GM12864 (cell line): ENCODE data around the gene SELENOS.

ENCODE experiments used
- DNase-seq: peaks from one replicate; pipeline ENCODE4 v3.0.0-alpha.2; 2011; ENCODE audit warnings: low read depth
- H3K4me3 ChIP-seq: 2 replicates; pipeline ENCODE4 v1.5.1; 2011; ENCODE audit warnings: mild to moderate bottlenecking, low read depth, low read length, control low read depth
- CTCF ChIP-seq: IDR thresholded peaks from 2 replicates; pipeline ENCODE4 v1.5.1; 2011; ENCODE audit warnings: low read depth, mild to moderate bottlenecking, moderate library complexity, low read length, control low read depth, inconsistent platforms; ENCODE audit errors: missing control alignments

The SELENOS gene

GRCh38 chr15:101309436-101310160 lies 32.3 kb upstream of the SELENOS start:
- no peak for TF ChIP-seq CTCF
- H3K4me3 ChIP-seq = no peak overlapping the region
- no peak for DNase-seq

GRCh38 chr15:101308604-101309435 lies 31.5 kb upstream of the SELENOS start:
- no peak overlapping the region for H3K4me3 ChIP-seq
- no peak for DNase-seq
- no peak for TF ChIP-seq CTCF

- no peak overlapping the region for H3K4me3 ChIP-seq
- no peak for TF ChIP-seq CTCF
- DNase-seq = no peak
These were observed 30.8 kb upstream of the SELENOS start for GRCh38 chr15:101307897-101308603.

GRCh38 chr15:101307048-101307896 lies 30.0 kb upstream of the SELENOS start:
- no peak for TF ChIP-seq CTCF
- H3K4me3 ChIP-seq = no peak overlapping the region
- no peak for DNase-seq

- no peak overlapping the region for H3K4me3 ChIP-seq
- DNase-seq = no peak
- TF ChIP-seq CTCF = no peak
These were observed 29.2 kb upstream of the SELENOS start for GRCh38 chr15:101306341-101307047.

GRCh38 chr15:101305820-101306255 lies 28.6 kb upstream of the SELENOS start:
- no peak for DNase-seq

More at GRCh38 chr15:101305820-101306255, 28.6 kb upstream of the SELENOS start:
- H3K4me3 ChIP-seq = no peak overlapping the region
- TF ChIP-seq CTCF = no peak
